Neuronal stem cell (in vitro differentiated cells): ENCODE results near the gene STAG1.

ENCODE experiments used
- DNase-seq: peaks from one replicate; pipeline ENCODE4 v3.0.0-alpha.2; 2013; ENCODE audit warnings: low spot score
- H2AFZ ChIP-seq: one replicate; pipeline ENCODE4 v1.6.1; 2013; ENCODE audit warnings: mild to moderate bottlenecking, low read length, inconsistent platforms
- H2AK5ac ChIP-seq: 2 replicates; pipeline ENCODE4 v1.6.1; 2013; ENCODE audit warnings: low read depth, mild to moderate bottlenecking, inconsistent platforms, low read length, moderate library complexity, mixed read lengths
- H2BK120ac ChIP-seq: 2 replicates; pipeline ENCODE4 v1.6.1; 2013; ENCODE audit warnings: low read depth, mild to moderate bottlenecking, inconsistent platforms, low read length, moderate library complexity, mixed read lengths
- H2BK12ac ChIP-seq: one replicate; pipeline ENCODE4 v1.6.1; 2013; ENCODE audit warnings: low read length, inconsistent platforms
- H2BK15ac ChIP-seq: 2 replicates; pipeline ENCODE4 v1.6.1; 2013; ENCODE audit warnings: mild to moderate bottlenecking, low read length, inconsistent platforms, mixed read lengths
- H2BK5ac ChIP-seq: one replicate; pipeline ENCODE4 v1.6.1; 2013; ENCODE audit warnings: inconsistent platforms, mild to moderate bottlenecking, low read length, moderate library complexity
- H3K14ac ChIP-seq: one replicate; pipeline ENCODE4 v1.6.1; 2013; ENCODE audit warnings: low read length, inconsistent platforms
- H3K18ac ChIP-seq: 2 replicates; pipeline ENCODE4 v1.6.1; 2013; ENCODE audit warnings: low read length, inconsistent platforms
- H3K23ac ChIP-seq: 2 replicates; pipeline ENCODE4 v1.6.1; 2013; ENCODE audit warnings: low read depth, mild to moderate bottlenecking, mixed read lengths, low read length, inconsistent platforms; ENCODE audit not compliant: poor library complexity
- H3K27ac ChIP-seq: replicated peaks from 3 replicates; pipeline ENCODE4 v1.5.1; 2013; ENCODE audit warnings: low read length, inconsistent platforms
- H3K27me3 ChIP-seq, 3 experiments: 2 replicates each; pipeline ENCODE4 v1.6.1; 2013; ENCODE audit warnings: low read length in 3 of 3, mild to moderate bottlenecking in 2 of 3, inconsistent platforms in 1 of 3, low read depth in 1 of 3, mixed read lengths in 1 of 3, moderate library complexity in 1 of 3; ENCODE audit not compliant: control insufficient read depth in 3 of 3, insufficient read depth in 3 of 3
- H3K36me3 ChIP-seq, 2 donors: replicated peaks in 1 of 2; 2 replicates each; pipeline ENCODE4 v1.6.1; 2013; ENCODE audit warnings: low read length in 2 of 2; ENCODE audit not compliant: control insufficient read depth in 2 of 2, insufficient read depth in 2 of 2
- H3K4ac ChIP-seq: 2 replicates; pipeline ENCODE4 v1.6.1; 2013; ENCODE audit warnings: inconsistent platforms, mild to moderate bottlenecking, low read length, moderate library complexity
- H3K4me1 ChIP-seq, 2 donors: 1 replicate in 1 of 2; 2 replicates in 1 of 2; pipeline ENCODE4 v1.6.1; 2013; ENCODE audit warnings: low read length in 2 of 2, low read depth in 1 of 2; ENCODE audit not compliant: control insufficient read depth in 2 of 2, insufficient read depth in 1 of 2
- H3K4me2 ChIP-seq: one replicate; pipeline ENCODE4 v1.6.1; 2013; ENCODE audit warnings: mild to moderate bottlenecking, low read length, inconsistent platforms; ENCODE audit not compliant: insufficient read depth, poor library complexity, severe bottlenecking
- H3K4me3 ChIP-seq, 2 donors: 2 replicates each; pipeline ENCODE4 v1.5.1; 2013; ENCODE audit warnings: low read length in 2 of 2, mild to moderate bottlenecking in 2 of 2, inconsistent platforms in 1 of 2, moderate library complexity in 1 of 2
- H3K79me1 ChIP-seq: one replicate; pipeline ENCODE4 v1.6.1; 2013; ENCODE audit warnings: low read depth, mild to moderate bottlenecking, inconsistent platforms, low read length, moderate library complexity
- H3K9ac ChIP-seq: one replicate; pipeline ENCODE4 v1.6.1; 2013; ENCODE audit warnings: mild to moderate bottlenecking, low read depth, low read length, inconsistent platforms; ENCODE audit not compliant: poor library complexity
- H3K9me3 ChIP-seq, 2 donors: replicated peaks in 1 of 2; 2 replicates each; pipeline versions ENCODE3 to v1.6.1; 2013; ENCODE audit warnings: low read length in 2 of 2, mild to moderate bottlenecking in 2 of 2, inconsistent platforms in 1 of 2, low read depth in 1 of 2, mixed read lengths in 1 of 2, moderate library complexity in 1 of 2; ENCODE audit not compliant: control insufficient read depth in 2 of 2, insufficient read depth in 1 of 2
- H4K8ac ChIP-seq: one replicate; pipeline ENCODE4 v1.6.1; 2013; ENCODE audit warnings: low read depth, mild to moderate bottlenecking, inconsistent platforms, low read length, moderate library complexity
- H4K91ac ChIP-seq: one replicate; pipeline ENCODE4 v1.6.1; 2013; ENCODE audit warnings: low read length, low read depth, mild to moderate bottlenecking, inconsistent platforms; ENCODE audit not compliant: poor library complexity
- WGBS, 2 donors: extraction: QIAGEN DNeasy Blood & Tissue Kit; methylation state at CpG; one replicate each; pipeline ENCODE4 v1.1.7; 2013; ENCODE audit warnings: missing lambda C conversion rate in 2 of 2, mixed read lengths in 1 of 2; ENCODE audit not compliant: insufficient read length in 2 of 2, insufficient replicate concordance in 1 of 2; ENCODE audit errors: extremely low coverage in 2 of 2; 5-methylcytosine and 5-hydroxymethylcytosine counted together

STAG1 gene

DNA sequence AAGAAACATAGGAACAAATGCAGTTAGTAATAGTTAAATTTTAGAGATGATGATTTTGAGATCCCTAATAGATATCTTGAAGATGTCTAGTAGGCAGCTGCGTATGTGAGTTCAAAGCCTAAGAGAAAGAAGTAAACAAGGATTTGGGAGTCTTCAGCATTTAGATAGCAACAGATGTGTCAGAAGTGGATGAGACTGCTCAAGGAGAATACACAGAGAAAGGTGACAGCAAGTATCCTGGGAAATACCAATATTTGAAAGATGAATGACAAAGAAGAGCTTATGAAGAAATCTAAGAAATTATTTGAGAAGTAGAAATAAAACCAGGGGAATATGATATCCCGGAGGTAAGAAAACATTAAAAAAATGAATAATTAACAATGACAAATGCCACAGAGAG, 371.1 kb downstream of the STAG1 start:
- H3K4me3 ChIP-seq = no peak overlapping the region
- H3K27me3 ChIP-seq = no peaks in the 10 kb centered on the region
- DNase-seq = no peak
- H2AK5ac ChIP-seq = no peak overlapping the region
- H3K4me1 ChIP-seq = no peaks in the 10 kb centered on the region
- H3K4ac ChIP-seq = no peak overlapping the region
- H3K18ac ChIP-seq = no peak overlapping the region
- H4K91ac ChIP-seq = no peak overlapping the region
- H2BK5ac ChIP-seq = no peak overlapping the region
- peaks cover 0 to 2% of the 10 kb centered on the region in 2 donors for H3K9me3 ChIP-seq
- no peak overlapping the region for H2AFZ ChIP-seq
- H3K4me2 ChIP-seq = no peak overlapping the region
- no peak overlapping the region for H2BK12ac ChIP-seq
- WGBS, 2 donors = no CpG with 5 or more reads among the region's 2 CpGs
- no peak overlapping the region for H4K8ac ChIP-seq
- H3K79me1 ChIP-seq = no peaks in the 10 kb centered on the region
- H3K23ac ChIP-seq = no peak overlapping the region
- no peak overlapping the region for H2BK120ac ChIP-seq
- no peak overlapping the region for H3K9ac ChIP-seq
- no peak overlapping the region for H2BK15ac ChIP-seq
- H3K36me3 ChIP-seq = peaks cover 2 to 4% of the 10 kb centered on the region in 2 donors
- H3K27ac ChIP-seq = no peak overlapping the region
- H3K14ac ChIP-seq = no peak overlapping the region

DNA sequence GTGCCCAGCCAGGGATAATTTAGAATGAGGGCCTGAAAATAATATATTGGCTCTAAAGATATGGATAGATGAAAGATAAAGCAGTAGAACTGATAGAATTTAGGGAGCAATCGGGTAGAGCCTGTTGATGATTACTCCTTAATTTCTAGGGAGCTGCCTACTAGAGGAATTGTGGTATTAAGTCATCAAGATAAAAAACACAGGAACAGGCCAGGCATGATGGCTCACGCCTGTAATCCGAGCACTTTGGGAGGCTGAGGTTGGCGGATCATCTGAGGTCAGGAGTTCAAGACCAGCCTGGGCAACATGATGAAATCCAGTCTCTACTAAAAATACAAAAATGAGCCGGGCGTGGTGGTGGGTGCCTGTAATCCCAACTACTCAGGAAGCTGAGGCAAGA, 371.6 kb downstream of the STAG1 start:
- Histone ChIP-seq H3K79me1 (no peaks in the 10 kb centered on the region), H3K36me3 (peaks cover 2 to 5% of the 10 kb centered on the region in 2 donors), H4K91ac (no peak overlapping the region), H2BK120ac (no peak overlapping the region), H4K8ac (no peak overlapping the region), H3K18ac (no peak overlapping the region), H3K4ac (no peak overlapping the region), H3K27ac (no peak overlapping the region), H2BK5ac (no peak overlapping the region), H3K4me3 (no peak overlapping the region), H3K4me1 (no peaks in the 10 kb centered on the region), H3K14ac (no peak overlapping the region), H2AFZ (no peak overlapping the region), H3K23ac (no peak overlapping the region), H2AK5ac (no peak overlapping the region), H3K9me3 (peaks cover 0 to 2% of the 10 kb centered on the region in 2 donors), H3K9ac (no peak overlapping the region), H3K27me3 (no peaks in the 10 kb centered on the region), H3K4me2 (no peak overlapping the region), H2BK12ac (no peak overlapping the region), H2BK15ac (no peak overlapping the region)
- WGBS, 2 donors = no CpG with 5 or more reads among the region's 6 CpGs
- DNase-seq = no peak

DNA sequence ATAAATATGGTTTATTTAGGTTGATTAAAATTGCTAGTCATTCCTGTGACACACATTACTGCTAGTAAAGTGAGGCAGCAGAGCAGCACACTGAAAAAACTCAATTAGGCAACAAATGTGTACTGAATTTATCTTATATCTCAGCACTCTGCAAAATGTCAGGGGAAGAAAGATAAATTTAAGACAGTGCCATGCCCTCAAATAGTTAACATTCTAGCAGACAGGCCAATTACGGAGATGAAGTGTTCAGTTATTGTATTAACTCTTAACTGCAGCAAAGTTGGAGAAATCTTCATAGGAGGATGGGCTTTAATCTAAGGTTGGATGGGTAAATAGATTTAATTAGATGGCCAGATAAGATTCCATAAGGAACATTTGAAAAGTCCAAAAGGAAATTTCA, 374.2 kb downstream of the STAG1 start:
- Histone ChIP-seq H3K4ac (no peak overlapping the region), H2BK120ac (no peak overlapping the region), H4K91ac (no peak overlapping the region), H2BK15ac (no peak overlapping the region), H3K4me2 (no peak overlapping the region), H3K79me1 (no peaks in the 10 kb centered on the region), H3K4me1 (no peaks in the 10 kb centered on the region), H3K27me3 (no peaks in the 10 kb centered on the region), H2AFZ (no peak overlapping the region), H3K23ac (no peak overlapping the region), H3K9ac (no peak overlapping the region), H2BK12ac (no peak overlapping the region), H3K36me3 (peaks cover 2 to 14% of the 10 kb centered on the region in 2 donors), H3K14ac (no peak overlapping the region), H3K27ac (no peak overlapping the region), H4K8ac (no peak overlapping the region), H3K4me3 (no peak overlapping the region), H2AK5ac (no peak overlapping the region), H3K18ac (no peak overlapping the region), H3K9me3 (peaks cover 0 to 2% of the 10 kb centered on the region in 2 donors), H2BK5ac (no peak overlapping the region)
- WGBS, 2 donors = no CpG with 5 or more reads among the region's 1 CpG
- DNase-seq = no peak

DNA sequence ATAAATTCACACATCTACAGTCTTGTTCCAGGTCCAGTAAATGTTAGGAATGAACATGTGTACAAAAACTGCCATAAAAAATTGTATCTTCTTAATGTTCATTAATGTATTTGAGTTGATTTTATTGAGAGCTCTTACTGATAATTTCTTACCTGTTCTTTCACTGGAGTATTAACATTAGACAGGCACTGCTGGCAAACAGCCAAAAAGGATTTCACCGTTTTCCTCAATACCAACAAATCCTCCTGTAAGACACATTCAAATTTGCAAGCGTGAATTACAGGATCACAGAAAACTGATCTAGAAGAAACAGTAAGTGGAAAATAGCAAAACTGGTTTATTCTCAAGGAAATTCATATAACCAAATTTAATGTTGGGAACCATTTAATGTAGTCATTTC, 374.7 kb downstream of the STAG1 start:
- no peak overlapping the region for H3K23ac ChIP-seq
- no peaks in the 10 kb centered on the region for H3K4me1 ChIP-seq
- no peak overlapping the region for H3K4ac ChIP-seq
- no peak overlapping the region for H4K8ac ChIP-seq
- H3K4me3 ChIP-seq = no peak overlapping the region
- no peak overlapping the region for H2BK15ac ChIP-seq
- H3K18ac ChIP-seq = no peak overlapping the region
- no peak overlapping the region for H2AK5ac ChIP-seq
- no peak overlapping the region for H2AFZ ChIP-seq
- no peak overlapping the region for H3K4me2 ChIP-seq
- no peak overlapping the region for H2BK5ac ChIP-seq
- H2BK12ac ChIP-seq = no peak overlapping the region
- H3K27ac ChIP-seq = no peak overlapping the region
- peaks cover 0 to 2% of the 10 kb centered on the region in 2 donors for H3K9me3 ChIP-seq
- H3K79me1 ChIP-seq = no peaks in the 10 kb centered on the region
- no CpG with 5 or more reads among the region's 2 CpGs for WGBS, 2 donors
- no peak overlapping the region for H3K9ac ChIP-seq
- peaks cover 2 to 14% of the 10 kb centered on the region in 2 donors for H3K36me3 ChIP-seq
- H3K27me3 ChIP-seq = no peaks in the 10 kb centered on the region
- H4K91ac ChIP-seq = no peak overlapping the region
- no peak overlapping the region for H2BK120ac ChIP-seq
- H3K14ac ChIP-seq = no peak overlapping the region
- DNase-seq = no peak
